Muscle of leg (tissue), 11 donors: ENCODE measurements around the gene LUM. TPM values are rescaled to one million over a fixed set of nuclear protein-coding genes. Genes with fewer than 3 reads are reported as not detected.

Experiments
- DNase-seq: peaks from one replicate; pipeline ENCODE4 v3.0.0; 2013
- H3K27ac ChIP-seq: one replicate; pipeline ENCODE4 v1.5.1; 2013; ENCODE audit warnings: mild to moderate bottlenecking, low read length, control low read depth
- H3K27me3 ChIP-seq: one replicate; pipeline ENCODE4 v1.6.1; 2013; ENCODE audit warnings: low read length; ENCODE audit not compliant: control insufficient read depth, insufficient read depth
- H3K36me3 ChIP-seq: one replicate; pipeline ENCODE4 v1.6.1; 2013; ENCODE audit warnings: low read length; ENCODE audit not compliant: control insufficient read depth, insufficient read depth
- H3K4me1 ChIP-seq: one replicate; pipeline ENCODE4 v1.6.1; 2013; ENCODE audit warnings: low read length; ENCODE audit not compliant: control insufficient read depth, insufficient read depth
- H3K4me3 ChIP-seq: one replicate; pipeline ENCODE4 v1.5.1; 2013; ENCODE audit warnings: low read length, control low read depth
- H3K9me3 ChIP-seq: replicated peaks from 2 replicates; pipeline ENCODE4 v1.6.1; 2013; ENCODE audit warnings: low read depth, low read length; ENCODE audit not compliant: control insufficient read depth
- WGBS: methylation state at CpG from one replicate; pipeline ENCODE4 v1.1.5; 2013; ENCODE audit warnings: missing lambda C conversion rate; ENCODE audit not compliant: insufficient coverage; 5-methylcytosine and 5-hydroxymethylcytosine counted together
- polyA plus RNA-seq, 8 donors: library from polyadenylated mRNA; unstranded; fragments of 120-200 nt; gene quantifications; one replicate each; pipeline versions ENCODE4 v1.2.1 to v1.2.3, GENCODE V29; 2013; ENCODE audit warnings: inconsistent platforms in 1 of 8, low replicate concordance in 1 of 8; ENCODE audit not compliant: insufficient read length in 8 of 8, insufficient read depth in 1 of 8
- total RNA-seq: library from RNA; stranded (reverse); fragments of 120-200 nt; gene quantifications from one replicate; pipeline ENCODE4 v1.2.4, GENCODE V29; 2013

LUM gene
- total and polyA plus RNA-seq, 9 donors, result 458 to 709 (median 528) TPM

GRCh38 chr12:91061091-91061490, 50.2 kb downstream of the LUM start:
- Histone ChIP-seq H3K36me3 (no peaks in the 10 kb centered on the region), H3K4me1 (no peaks in the 10 kb centered on the region), H3K4me3 (no peak overlapping the region), H3K27me3 (no peaks in the 10 kb centered on the region), H3K27ac (no peak overlapping the region), H3K9me3 (no peaks in the 10 kb centered on the region)
- DNase-seq, result peak; percentile 73
- no CpG with 5 or more reads among the region's 1 CpG for WGBS

DNA sequence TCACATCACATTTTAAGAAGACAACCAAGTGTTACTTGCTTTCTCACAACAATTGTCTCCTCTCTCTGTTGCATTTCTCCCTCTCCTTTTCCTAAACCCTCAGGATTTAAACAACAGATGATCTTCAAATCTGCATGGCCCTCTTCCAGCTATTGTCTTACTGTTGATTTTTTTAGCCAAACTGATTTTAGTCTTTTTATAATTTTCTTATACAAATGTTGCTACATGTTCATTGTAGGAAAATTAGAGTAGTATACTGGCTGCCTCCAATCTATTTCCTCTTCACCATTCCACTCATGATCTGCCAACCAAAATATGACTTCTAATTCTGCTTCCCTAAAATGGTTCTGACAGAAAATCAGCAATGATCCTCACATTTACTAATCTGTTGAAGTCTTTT, 52.1 kb downstream of the LUM start:
- no peaks in the 10 kb centered on the region for H3K36me3 ChIP-seq
- no peak overlapping the region for H3K4me3 ChIP-seq
- H3K4me1 ChIP-seq, result peaks cover 4% of the 10 kb centered on the region
- peak; percentile 89 for DNase-seq
- no peaks in the 10 kb centered on the region for H3K9me3 ChIP-seq
- H3K27me3 ChIP-seq, result no peaks in the 10 kb centered on the region
- H3K27ac ChIP-seq, result peak overlapping the region; percentile 76

- Histone ChIP-seq H3K27ac (peak overlapping the region; percentile 76), H3K4me3 (no peak overlapping the region), H3K36me3 (no peaks in the 10 kb centered on the region), H3K4me1 (peaks cover 4% of the 10 kb centered on the region), H3K9me3 (no peaks in the 10 kb centered on the region), H3K27me3 (no peaks in the 10 kb centered on the region)
- peak; percentile 63 for DNase-seq
- WGBS, result no CpG with 5 or more reads among the region's 1 CpG
Measured at GRCh38 chr12:91058786-91059185, 52.5 kb downstream of the LUM start.

- peak within 1 kb of the TSS; percentile 94 for H3K27ac ChIP-seq
- no peaks in the 10 kb centered on the region for H3K36me3 ChIP-seq
- DNase-seq, result peak; percentile 81
- H3K4me1 ChIP-seq, result peaks cover 6% of the 10 kb centered on the region
- no CpG with 5 or more reads among the region's 9 CpGs for WGBS
- no peaks in the 10 kb centered on the region for H3K9me3 ChIP-seq
- H3K27me3 ChIP-seq, result no peaks in the 10 kb centered on the region
- peak within 1 kb of the TSS; percentile 7 for H3K4me3 ChIP-seq
Measured at GRCh38 chr12:91057368-91058165, 53.7 kb downstream of the LUM start, which contains the start of gene KERA. Gene KERA (minus strand): TSS chr12:91058024. CDS start chr12:91056281, 1,743 bp downstream.

DNA sequence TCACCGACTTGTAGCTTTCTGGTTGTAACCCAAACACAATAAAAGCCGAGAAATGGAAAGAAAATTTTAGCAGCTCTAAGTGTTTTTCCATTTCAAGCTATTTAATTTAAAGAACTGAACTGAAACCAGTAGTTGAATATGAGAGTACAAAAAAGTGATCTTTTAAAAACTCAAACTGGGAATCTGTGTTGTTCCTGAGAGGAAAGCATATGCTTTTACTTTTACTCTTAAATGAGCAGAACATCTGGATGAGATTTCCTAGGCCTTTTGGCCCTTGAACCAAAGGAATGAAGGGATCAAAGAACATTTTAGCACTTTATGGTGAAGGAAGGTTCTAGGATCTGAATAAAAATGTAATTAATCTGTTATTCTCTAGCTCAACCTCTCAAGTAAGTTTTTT, 54.8 kb downstream of the LUM start:
- no CpG with 5 or more reads among the region's 2 CpGs for WGBS
- H3K27me3 ChIP-seq, result no peaks in the 10 kb centered on the region
- no peaks in the 10 kb centered on the region for H3K9me3 ChIP-seq
- H3K36me3 ChIP-seq, result no peaks in the 10 kb centered on the region
- peak overlapping the region; percentile 1 for H3K4me3 ChIP-seq
- H3K27ac ChIP-seq, result peak overlapping the region; percentile 94
- peaks cover 6% of the 10 kb centered on the region for H3K4me1 ChIP-seq
- peak; percentile 88 for DNase-seq

- H3K36me3 ChIP-seq, result no peaks in the 10 kb centered on the region
- WGBS, result no CpG with 5 or more reads among the region's 1 CpG
- H3K4me1 ChIP-seq, result peaks cover 6% of the 10 kb centered on the region
- H3K9me3 ChIP-seq, result no peaks in the 10 kb centered on the region
- no peaks in the 10 kb centered on the region for H3K27me3 ChIP-seq
- DNase-seq, result peak; percentile 38
- H3K4me3 ChIP-seq, result peak overlapping the region; percentile 1
- H3K27ac ChIP-seq, result peak overlapping the region; percentile 94
Measured at GRCh38 chr12:91055976-91056375, 55.3 kb downstream of the LUM start.

- no peaks in the 10 kb centered on the region for H3K27me3 ChIP-seq
- H3K9me3 ChIP-seq, result no peaks in the 10 kb centered on the region
- H3K36me3 ChIP-seq, result no peaks in the 10 kb centered on the region
- H3K27ac ChIP-seq, result peak overlapping the region; percentile 94
- peaks cover 6% of the 10 kb centered on the region for H3K4me1 ChIP-seq
- peak; percentile 99 for DNase-seq
- H3K4me3 ChIP-seq, result peak overlapping the region; percentile 17
- WGBS, result no CpG with 5 or more reads among the region's 4 CpGs
Measured at GRCh38 chr12:91053951-91054715, 57.2 kb downstream of the LUM start.

Other genes with a start within 250 kb of the LUM start
- not detected for gene CCER1, start 156.3 kb downstream of the LUM start, total RNA-seq
- not detected for gene CCER1, start 156.3 kb downstream of the LUM start, polyA plus RNA-seq
- 0.04 TPM for gene EPYC, start 106.5 kb downstream of the LUM start, total RNA-seq
- gene EPYC, start 106.5 kb downstream of the LUM start, polyA plus RNA-seq, result under 1 TPM in 2 of 8 donors, not detected in 6; 0.12 to 0.25 TPM
- gene KERA, start 53.5 kb downstream of the LUM start, total RNA-seq, result 223 TPM
- gene KERA, start 53.5 kb downstream of the LUM start, polyA plus RNA-seq, result 100 to 1,000 TPM in 3 of 8 donors, 10 to 100 TPM in 5; 16.1 to 316 (median 55.7) TPM
- gene DCN, start 71.3 kb upstream of the LUM start, total RNA-seq, result 2,074 TPM
- 1,000 to 10,000 TPM; 1,075 to 2,946 (median 1,471) TPM for gene DCN, start 71.3 kb upstream of the LUM start, polyA plus RNA-seq